PC-3 (cell line): ENCODE data around the gene POMT2.

Experiments used
- EZH2 ChIP-seq: fragments of 300-600 bp; sonication (generic); IDR thresholded peaks from one replicate; pipeline ENCODE4 v1.6.1; 2017; ENCODE audit warnings: antibody characterized with exemption, mild to moderate bottlenecking, low read length; ENCODE audit not compliant: unreplicated experiment
- TF ChIP-seq, protein P1 (sequence below): fragments of 300-600 bp; sonication (generic); conservative IDR thresholded peaks from 2 replicates; pipeline ENCODE4 v1.5.1; 2017; ENCODE audit warnings: antibody characterized with exemption, low read depth, mild to moderate bottlenecking, low read length

- TF ChIP-seq, protein P1, sequence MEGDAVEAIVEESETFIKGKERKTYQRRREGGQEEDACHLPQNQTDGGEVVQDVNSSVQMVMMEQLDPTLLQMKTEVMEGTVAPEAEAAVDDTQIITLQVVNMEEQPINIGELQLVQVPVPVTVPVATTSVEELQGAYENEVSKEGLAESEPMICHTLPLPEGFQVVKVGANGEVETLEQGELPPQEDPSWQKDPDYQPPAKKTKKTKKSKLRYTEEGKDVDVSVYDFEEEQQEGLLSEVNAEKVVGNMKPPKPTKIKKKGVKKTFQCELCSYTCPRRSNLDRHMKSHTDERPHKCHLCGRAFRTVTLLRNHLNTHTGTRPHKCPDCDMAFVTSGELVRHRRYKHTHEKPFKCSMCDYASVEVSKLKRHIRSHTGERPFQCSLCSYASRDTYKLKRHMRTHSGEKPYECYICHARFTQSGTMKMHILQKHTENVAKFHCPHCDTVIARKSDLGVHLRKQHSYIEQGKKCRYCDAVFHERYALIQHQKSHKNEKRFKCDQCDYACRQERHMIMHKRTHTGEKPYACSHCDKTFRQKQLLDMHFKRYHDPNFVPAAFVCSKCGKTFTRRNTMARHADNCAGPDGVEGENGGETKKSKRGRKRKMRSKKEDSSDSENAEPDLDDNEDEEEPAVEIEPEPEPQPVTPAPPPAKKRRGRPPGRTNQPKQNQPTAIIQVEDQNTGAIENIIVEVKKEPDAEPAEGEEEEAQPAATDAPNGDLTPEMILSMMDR = no peak
- TF ChIP-seq EZH2 = no peak
Observed at GRCh38 chr14:77306416-77306815, 14.3 kb downstream of the POMT2 start.
